Stimulated activated CD4-positive, alpha-beta T cell treated with anti-CD3 and anti-CD28 coated beads, Interleukin-4, amount 100 ng/mL, for 4 hours (primary cell): ENCODE measurements around the gene ATP2B3.

ENCODE experiments used
- DNase-seq, 2 experiments: peaks; one replicate each; pipeline ENCODE4 v3.0.0-alpha.2; 2020

Gene ATP2B3

GRCh38 chrX:153517423-153517822 is at the start of gene ATP2B3:
Gene ATP2B3, plus strand, starts transcription at chrX:153517642. Its CDS starts 18,606 bp downstream, at chrX:153536248.
- no peak for DNase-seq

GRCh38 chrX:153468008-153468580 is 49.3 kb upstream of the ATP2B3 start:
- DNase-seq, result no peak

GRCh38 chrX:153469811-153470410 is 47.5 kb upstream of the ATP2B3 start:
- peak in 1 of 2 experiments; percentile 18 for DNase-seq

- peak; percentile 85 for DNase-seq
These were observed 46.8 kb upstream of the ATP2B3 start, which contains the start of gene HAUS7 for GRCh38 chrX:153470411-153471363. Gene HAUS7, minus strand, starts transcription at chrX:153470576. Its CDS starts 19 bp downstream, at chrX:153470557.

GRCh38 chrX:153471663-153472280 is 45.7 kb upstream of the ATP2B3 start:
- DNase-seq, result no peak

GRCh38 chrX:153473126-153473525 is 44.3 kb upstream of the ATP2B3 start:
- DNase-seq, result no peak

GRCh38 chrX:153474266-153474665 is 43.2 kb upstream of the ATP2B3 start:
- DNase-seq, result no peak

GRCh38 chrX:153474718-153475117 is 42.7 kb upstream of the ATP2B3 start:
- DNase-seq, result peak; percentile 44 to 70

- DNase-seq, result no peak
These were observed 42.2 kb upstream of the ATP2B3 start for GRCh38 chrX:153475271-153475670.

- no peak for DNase-seq
These were observed 41.6 kb upstream of the ATP2B3 start for GRCh38 chrX:153475751-153476281.

- DNase-seq, result no peak
These were observed 40.6 kb upstream of the ATP2B3 start for GRCh38 chrX:153476666-153477363.

GRCh38 chrX:153477364-153477857 is 40.0 kb upstream of the ATP2B3 start:
- no peak for DNase-seq

- DNase-seq, result no peak
These were observed 39.5 kb upstream of the ATP2B3 start for GRCh38 chrX:153477901-153478300.

- no peak for DNase-seq
These were observed 38.7 kb upstream of the ATP2B3 start for GRCh38 chrX:153478746-153479145.

- no peak for DNase-seq
These were observed 36.4 kb upstream of the ATP2B3 start for GRCh38 chrX:153481043-153481442.

GRCh38 chrX:153482376-153483015 is 34.9 kb upstream of the ATP2B3 start:
- DNase-seq, result no peak

- no peak for DNase-seq
These were observed 31.9 kb upstream of the ATP2B3 start for GRCh38 chrX:153485396-153486080.

- DNase-seq, result no peak
These were observed 31.3 kb upstream of the ATP2B3 start for GRCh38 chrX:153486171-153486570.

GRCh38 chrX:153487590-153488071 is 29.8 kb upstream of the ATP2B3 start:
- DNase-seq, result no peak

GRCh38 chrX:153488231-153488914 is 29.1 kb upstream of the ATP2B3 start:
- no peak for DNase-seq
